HCT116 (cell line): ENCODE results near the gene MCM8.

Experiments used
- EZH2 ChIP-seq: fragments of 200-600 bp; sonication (generic); IDR thresholded peaks from 2 replicates; pipeline ENCODE4 v1.6.1; 2017; ENCODE audit warnings: antibody characterized with exemption, mixed run types
- JUND ChIP-seq: IDR thresholded peaks from 2 replicates; pipeline ENCODE4 v1.6.1; 2012
- POLR2AphosphoS5 ChIP-seq: IDR thresholded peaks from 2 replicates; pipeline ENCODE4 v1.6.1; 2011; ENCODE audit warnings: mild to moderate bottlenecking, low read depth, low read length, moderate library complexity
- RAD21 ChIP-seq: IDR thresholded peaks from 2 replicates; pipeline ENCODE4 v1.6.1; 2012; ENCODE audit warnings: low read depth, mild to moderate bottlenecking
- TCF7L2 ChIP-seq: IDR thresholded peaks from 2 replicates; pipeline ENCODE4 v1.7.0; 2011; ENCODE audit warnings: borderline replicate concordance, inconsistent platforms; ENCODE audit not compliant: insufficient read depth, insufficient read length; ENCODE audit errors: extremely low read depth
- ZFX ChIP-seq: fragments of 450-650 bp; IDR thresholded peaks from 2 replicates; pipeline ENCODE4 v1.6.1; 2017
- TF ChIP-seq, protein P1 (sequence below), 3 experiments: fragments of 200-600 bp in 1 of 3; sonication (generic) in 1 of 3; IDR thresholded peaks in 2 of 3; conservative IDR thresholded peaks in 1 of 3; 2 replicates each; pipeline ENCODE4 v1.5.1; 2012 to 2017; ENCODE audit warnings: low read depth in 2 of 3, low read length in 2 of 3, antibody characterized with exemption in 1 of 3, borderline replicate concordance in 1 of 3, control low read depth in 1 of 3, mild to moderate bottlenecking in 1 of 3, mixed read lengths in 1 of 3, mixed run types in 1 of 3, moderate library complexity in 1 of 3; ENCODE audit not compliant: insufficient read depth in 1 of 3

DNA sequence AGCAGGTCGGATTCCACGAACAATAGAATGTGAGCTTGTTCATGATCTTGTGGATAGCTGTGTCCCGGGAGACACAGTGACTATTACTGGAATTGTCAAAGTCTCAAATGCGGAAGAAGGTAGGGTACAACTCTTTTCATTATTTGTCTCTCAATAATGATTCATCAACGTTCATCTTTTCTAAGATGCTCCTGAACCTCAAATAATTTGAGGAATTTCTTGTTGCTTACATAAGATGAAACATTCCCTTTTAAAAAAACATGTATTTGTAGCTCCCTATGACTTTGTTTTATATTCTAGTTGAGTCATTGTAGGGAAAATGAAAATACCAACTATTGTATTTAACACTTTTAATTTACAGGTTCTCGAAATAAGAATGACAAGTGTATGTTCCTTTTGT is 17.0 kb downstream of the MCM8 start:
- no peak for TF ChIP-seq EZH2
- TF ChIP-seq, protein P1, sequence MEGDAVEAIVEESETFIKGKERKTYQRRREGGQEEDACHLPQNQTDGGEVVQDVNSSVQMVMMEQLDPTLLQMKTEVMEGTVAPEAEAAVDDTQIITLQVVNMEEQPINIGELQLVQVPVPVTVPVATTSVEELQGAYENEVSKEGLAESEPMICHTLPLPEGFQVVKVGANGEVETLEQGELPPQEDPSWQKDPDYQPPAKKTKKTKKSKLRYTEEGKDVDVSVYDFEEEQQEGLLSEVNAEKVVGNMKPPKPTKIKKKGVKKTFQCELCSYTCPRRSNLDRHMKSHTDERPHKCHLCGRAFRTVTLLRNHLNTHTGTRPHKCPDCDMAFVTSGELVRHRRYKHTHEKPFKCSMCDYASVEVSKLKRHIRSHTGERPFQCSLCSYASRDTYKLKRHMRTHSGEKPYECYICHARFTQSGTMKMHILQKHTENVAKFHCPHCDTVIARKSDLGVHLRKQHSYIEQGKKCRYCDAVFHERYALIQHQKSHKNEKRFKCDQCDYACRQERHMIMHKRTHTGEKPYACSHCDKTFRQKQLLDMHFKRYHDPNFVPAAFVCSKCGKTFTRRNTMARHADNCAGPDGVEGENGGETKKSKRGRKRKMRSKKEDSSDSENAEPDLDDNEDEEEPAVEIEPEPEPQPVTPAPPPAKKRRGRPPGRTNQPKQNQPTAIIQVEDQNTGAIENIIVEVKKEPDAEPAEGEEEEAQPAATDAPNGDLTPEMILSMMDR (IDR thresholded peaks at IDR 0.05 in 2 of 3, conservative IDR thresholded peaks at IDR 0.05 in 1 of 3; ENCODE audit: borderline replicate concordance in 1 of 3, insufficient read depth in 1 of 3, low read depth in 2 of 3, low read length in 2 of 3), result no peak
- TF ChIP-seq POLR2AphosphoS5, result no peak
- no peak for TF ChIP-seq TCF7L2
- no peak for TF ChIP-seq ZFX
- no peak for TF ChIP-seq RAD21
- no peak for TF ChIP-seq JUND
